Measurements from ENCODE around the gene CD274. TPM values are rescaled to one million over a fixed set of nuclear protein-coding genes. Genes with fewer than 3 reads are reported as not detected.
A peak's percentile ranks its signal among the peaks of the same experiment; 100 is the strongest.

The CD274 gene
- total RNA-seq, 1 experiment from 2014 or later: 0.42 TPM

- peak; percentile 58 for TF ChIP-seq CTCF (IDR thresholded peaks at IDR 0.05)
- TF ChIP-seq ATF3 (CRISPR knock-in tag; conservative IDR thresholded peaks at IDR 0.05): no peak
- no peak for TF ChIP-seq GABPB1 (CRISPR knock-in tag; IDR thresholded peaks at IDR 0.05)
- TF ChIP-seq MYBL2 (CRISPR knock-in tag; IDR thresholded peaks at IDR 0.05): no peak
- TF ChIP-seq ZNF512 (CRISPR knock-in tag; IDR thresholded peaks at IDR 0.05; ENCODE audit: borderline replicate concordance): no peak
- peak; percentile 88 for TF ChIP-seq GTF2I (CRISPR knock-in tag; conservative IDR thresholded peaks at IDR 0.05)
- TF ChIP-seq SP1 (CRISPR knock-in tag; conservative IDR thresholded peaks at IDR 0.05): no peak
- TF ChIP-seq EMX1 (CRISPR knock-in tag; IDR thresholded peaks at IDR 0.05): no peak
- ChIA-PET CTCF (interaction anchor here (0.5 to 2.8 kb wide), 4 partner anchors 175 to 1755 kb away, joined by 3 to 17 read pairs (median 3); no protein-coding TSS in a partner anchor), POLR2A (no interaction called here)
- H3K9me3 Mint-ChIP-seq: no peaks in the 10 kb centered on the region
- H3K4me3 Mint-ChIP-seq: no peak overlapping the region
- H3K27ac Mint-ChIP-seq: no peak overlapping the region
- H3K36me3 Mint-ChIP-seq: 0 out of 2 replicates have a peak, but pooled peaks cover 2% of the 10 kb centered on the region
- no peak for DNase-seq (ENCODE audit: low spot score)
- no peaks in the 10 kb centered on the region for H3K27me3 Mint-ChIP-seq (ENCODE audit: low read depth)
- no peaks in the 10 kb centered on the region for H3K4me1 Mint-ChIP-seq
- ATAC-seq: peak; percentile 63
Measured at GRCh38 chr9:5425006-5425628, 25.2 kb upstream of the CD274 start.

GRCh38 chr9:5427005-5427404, 23.3 kb upstream of the CD274 start:
- Mint-ChIP-seq H3K9me3 (no peaks in the 10 kb centered on the region), H3K4me1 (no peaks in the 10 kb centered on the region), H3K4me3 (no peak overlapping the region), H3K27ac (no peak overlapping the region), H3K27me3 (ENCODE audit: low read depth) (no peaks in the 10 kb centered on the region), H3K36me3 (peaks cover 14% of the 10 kb centered on the region)
- DNase-seq (ENCODE audit: low spot score) (no peak), ATAC-seq (no peak)
- ChIA-PET POLR2A (no interaction called here), CTCF (interaction anchor here (2.8 kb wide), 1 partner anchor 241 kb away, joined by 17 read pairs; no protein-coding TSS in a partner anchor)
- no peak for TF ChIP-seq ATF2 (CRISPR knock-in tag; IDR thresholded peaks at IDR 0.05; ENCODE audit: borderline replicate concordance, low read depth)
- TF ChIP-seq FOXJ3 (CRISPR knock-in tag; IDR thresholded peaks at IDR 0.05; ENCODE audit: borderline replicate concordance): no peak
- TF ChIP-seq JUN (CRISPR knock-in tag; IDR thresholded peaks at IDR 0.05): no peak
- no peak for TF ChIP-seq FOXP4 (CRISPR knock-in tag; IDR thresholded peaks at IDR 0.05)
- no peak for TF ChIP-seq E2F4 (CRISPR knock-in tag; IDR thresholded peaks at IDR 0.05; ENCODE audit: borderline replicate concordance, low read depth)
- TF ChIP-seq AFF4 (CRISPR knock-in tag; IDR thresholded peaks at IDR 0.05; ENCODE audit: borderline replicate concordance): no peak
- no peak for TF ChIP-seq PRRX2 (CRISPR knock-in tag; IDR thresholded peaks at IDR 0.05)
- no peak for TF ChIP-seq TCF7 (CRISPR knock-in tag; IDR thresholded peaks at IDR 0.05; ENCODE audit: low read depth)
- no peak for TF ChIP-seq GTF2I (CRISPR knock-in tag; conservative IDR thresholded peaks at IDR 0.05)
- TF ChIP-seq CREB1 (CRISPR knock-in tag; IDR thresholded peaks at IDR 0.05): no peak

All from WTC11 (cell line).